Amniotic stem cell (primary cell): ENCODE measurements around the gene NUP205.

Source experiments
- DNase-seq: peaks from one replicate; lab custom pipeline; 2025; lab: John Stamatoyannopoulos, UW

NUP205 gene

GRCh38 chr7:135539629-135540028 lies 18.1 kb upstream of the NUP205 start:
- no peak for DNase-seq

- DNase-seq, result no peak
These were observed 16.7 kb upstream of the NUP205 start for GRCh38 chr7:135541029-135541428.

- no peak for DNase-seq
These were observed 7.5 kb upstream of the NUP205 start for GRCh38 chr7:135550196-135550595.

DNA sequence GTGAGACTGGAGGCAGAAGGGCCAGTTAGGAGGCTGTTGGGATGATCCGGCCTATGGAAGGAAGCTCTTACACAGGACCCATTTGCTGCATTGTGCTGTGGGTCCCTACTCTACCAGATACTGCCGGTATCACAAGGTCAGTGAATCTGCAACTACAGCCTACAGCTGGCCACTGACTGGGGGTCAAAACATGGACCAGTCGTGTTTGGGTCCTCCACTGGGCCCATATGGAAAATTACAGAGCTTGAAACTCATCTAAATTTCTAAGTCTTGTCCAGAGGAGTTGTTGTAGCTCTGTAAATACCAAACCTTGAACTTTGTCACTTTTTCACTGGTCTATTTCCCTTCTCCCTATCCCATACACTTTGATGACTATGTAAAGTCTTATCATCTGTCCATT lies 5.6 kb upstream of the NUP205 start:
- DNase-seq, result no peak

DNA sequence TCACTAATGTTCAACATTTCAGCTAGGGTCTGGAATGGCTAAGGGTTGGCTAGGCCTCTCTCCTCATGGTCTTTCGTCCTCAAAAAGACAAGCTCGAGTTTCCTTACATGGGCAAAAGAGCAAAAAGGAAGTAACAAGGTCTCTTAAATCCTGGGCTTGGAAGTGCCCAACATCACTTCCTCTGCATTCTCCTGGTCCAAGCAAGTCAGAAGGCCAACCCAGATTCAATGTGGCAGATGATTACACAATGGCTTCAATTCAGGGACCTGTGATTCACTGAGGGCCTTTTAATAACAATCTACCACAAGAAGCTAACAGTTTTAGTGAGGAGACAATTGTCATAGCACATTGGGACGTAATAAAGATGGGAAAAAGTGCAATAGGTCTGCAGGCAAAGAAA lies 4.4 kb upstream of the NUP205 start:
- no peak for DNase-seq

GRCh38 chr7:135558337-135558767 lies 635 bp downstream of the NUP205 start:
- DNase-seq, result peak; percentile 31

GRCh38 chr7:135558881-135559280 lies 1.2 kb downstream of the NUP205 start:
- DNase-seq, result no peak

GRCh38 chr7:135560631-135561030 lies 2.9 kb downstream of the NUP205 start:
- DNase-seq, result no peak

- no peak for DNase-seq
These were observed 5.0 kb downstream of the NUP205 start for GRCh38 chr7:135562720-135563119.

GRCh38 chr7:135571834-135572233 lies 14.1 kb downstream of the NUP205 start:
- no peak for DNase-seq

- no peak for DNase-seq
These were observed 15.8 kb downstream of the NUP205 start for GRCh38 chr7:135573541-135573940.

DNA sequence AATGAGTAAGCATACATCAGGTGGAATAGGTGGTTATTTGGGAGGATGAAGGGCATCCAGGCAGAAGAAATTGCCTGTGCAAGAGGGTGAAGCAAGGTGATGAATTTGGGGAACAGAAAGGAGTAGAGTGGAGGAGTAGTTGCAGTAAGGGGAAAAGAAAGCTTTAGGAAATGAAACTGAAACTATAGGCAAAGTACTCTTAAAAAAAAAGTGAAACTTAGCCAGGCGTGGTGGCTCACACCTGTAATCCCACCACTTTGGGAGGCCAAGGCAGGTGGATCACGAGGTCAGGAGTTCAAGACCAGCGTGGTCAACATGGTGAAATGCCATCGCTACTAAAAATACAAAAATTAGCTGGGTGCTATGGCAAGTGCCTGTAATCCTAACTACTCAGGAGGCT lies 17.6 kb downstream of the NUP205 start:
- DNase-seq, result no peak

DNA sequence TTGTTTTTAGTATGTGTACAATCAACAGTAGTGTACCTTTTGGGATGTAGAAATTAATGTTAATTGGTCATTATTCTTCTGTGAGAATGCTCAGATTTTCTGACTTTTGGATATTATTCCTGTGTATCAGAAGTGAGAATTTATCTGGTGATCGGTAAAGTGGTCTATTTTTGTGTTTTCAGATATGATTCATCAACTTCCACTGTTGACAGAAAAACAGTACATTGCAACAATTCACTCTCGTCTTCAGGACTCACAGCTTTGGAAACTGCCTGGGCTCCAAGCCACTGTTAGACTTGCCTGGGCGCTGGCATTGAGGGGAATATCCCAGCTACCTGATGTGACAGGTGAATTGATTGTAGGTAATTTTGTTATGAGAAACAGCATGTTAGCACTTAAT lies 20.9 kb downstream of the NUP205 start:
- no peak for DNase-seq

DNA sequence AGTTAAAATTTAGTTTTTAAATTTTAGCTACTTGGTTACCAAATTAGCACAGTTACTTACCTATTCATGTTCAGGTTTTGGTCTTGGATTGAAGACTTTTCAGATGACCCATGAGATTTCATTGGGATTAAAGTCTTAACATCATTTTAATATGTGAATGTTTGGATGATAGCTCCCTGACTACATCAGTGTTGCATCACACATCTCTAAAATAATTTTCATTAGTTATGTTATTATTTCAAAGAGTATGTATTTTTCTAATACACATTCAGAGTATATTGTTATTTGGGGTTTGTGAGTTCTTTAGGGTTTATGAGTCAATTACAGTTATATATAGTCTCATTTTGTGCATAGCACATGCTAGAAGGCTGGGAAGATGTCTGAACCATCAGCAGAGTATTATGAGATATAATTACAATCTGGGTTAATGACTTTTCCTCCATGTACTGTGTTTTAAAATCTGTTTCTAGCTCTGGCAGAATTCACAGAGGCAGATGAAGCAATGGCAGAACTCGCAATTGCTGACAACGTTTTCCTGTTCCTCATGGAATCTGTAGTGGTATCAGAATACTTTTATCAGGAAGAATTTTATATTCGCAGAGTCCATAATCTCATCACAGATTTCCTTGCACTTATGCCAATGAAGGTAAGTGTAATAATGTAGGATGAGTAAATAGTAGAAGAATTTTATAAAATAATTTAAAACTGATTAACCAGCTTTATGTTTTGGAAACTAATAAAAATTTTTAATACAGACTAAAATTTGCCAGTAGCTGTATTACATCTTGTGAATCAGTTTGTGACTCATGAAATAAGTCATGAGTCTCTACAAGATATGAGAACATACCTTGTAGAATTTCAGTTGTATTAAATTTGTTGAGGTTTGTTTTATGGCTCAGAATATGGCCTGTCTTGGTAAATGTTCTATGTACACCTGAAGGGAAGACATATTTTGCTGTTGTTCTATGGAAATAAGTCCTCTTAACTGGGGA lies 26.9 kb downstream of the NUP205 start:
- no peak for DNase-seq

- no peak for DNase-seq
These were observed 39.6 kb downstream of the NUP205 start for GRCh38 chr7:135597181-135597925.

DNA sequence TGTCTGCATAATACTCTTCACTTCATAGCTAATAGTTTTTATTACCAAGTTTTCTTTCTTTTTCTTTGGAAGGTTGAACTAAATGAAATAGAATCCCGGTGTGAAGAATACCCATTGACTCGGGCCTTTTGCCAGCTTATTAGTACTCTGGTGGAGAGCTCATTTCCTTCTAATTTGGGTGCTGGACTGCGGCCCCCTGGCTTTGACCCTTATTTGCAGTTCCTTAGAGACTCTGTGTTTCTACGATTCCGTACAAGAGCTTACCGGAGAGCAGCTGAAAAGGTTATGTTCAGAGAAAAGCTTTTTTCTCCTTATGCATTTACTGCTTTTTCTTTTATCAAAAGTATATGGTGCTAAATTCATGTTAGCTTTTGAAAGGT lies 40.2 kb downstream of the NUP205 start:
- DNase-seq, result no peak

DNA sequence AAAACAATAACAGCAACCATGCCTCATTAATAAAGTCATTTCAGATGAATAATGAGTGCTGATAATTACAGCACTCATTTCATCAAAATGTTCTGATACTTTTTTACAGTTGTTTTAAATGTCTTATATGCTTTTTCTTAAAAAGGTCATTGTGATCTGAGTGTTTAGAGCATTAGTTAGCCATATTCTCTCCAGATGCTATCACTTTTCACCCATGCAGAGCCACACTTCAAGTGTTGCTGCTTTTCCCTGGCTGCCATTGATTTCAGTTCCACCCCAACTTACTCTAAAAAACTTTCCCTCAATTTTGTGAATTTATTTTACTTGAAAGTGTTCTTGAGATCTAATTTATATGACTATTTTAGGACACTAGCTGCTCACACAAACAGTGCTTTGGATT lies 41.8 kb downstream of the NUP205 start:
- DNase-seq, result no peak

DNA sequence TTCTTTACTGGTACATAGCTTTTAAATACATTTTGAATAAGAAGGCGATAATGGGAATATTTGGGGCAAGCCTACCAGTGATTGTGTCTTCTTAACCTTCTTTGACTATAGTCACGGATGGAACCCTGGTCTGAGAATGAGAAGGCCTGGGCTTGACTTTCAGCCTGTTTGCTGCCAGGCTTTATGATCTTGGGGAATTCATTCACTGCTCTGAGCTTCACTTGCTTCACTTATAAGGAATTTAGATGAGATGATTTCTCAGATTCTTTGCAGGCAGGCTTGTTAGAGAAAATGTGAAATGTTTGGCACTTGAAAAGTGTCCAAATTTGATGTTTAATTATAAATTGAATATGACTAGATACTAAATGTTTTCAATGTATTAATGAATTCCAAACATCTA lies 42.5 kb downstream of the NUP205 start:
- no peak for DNase-seq

DNA sequence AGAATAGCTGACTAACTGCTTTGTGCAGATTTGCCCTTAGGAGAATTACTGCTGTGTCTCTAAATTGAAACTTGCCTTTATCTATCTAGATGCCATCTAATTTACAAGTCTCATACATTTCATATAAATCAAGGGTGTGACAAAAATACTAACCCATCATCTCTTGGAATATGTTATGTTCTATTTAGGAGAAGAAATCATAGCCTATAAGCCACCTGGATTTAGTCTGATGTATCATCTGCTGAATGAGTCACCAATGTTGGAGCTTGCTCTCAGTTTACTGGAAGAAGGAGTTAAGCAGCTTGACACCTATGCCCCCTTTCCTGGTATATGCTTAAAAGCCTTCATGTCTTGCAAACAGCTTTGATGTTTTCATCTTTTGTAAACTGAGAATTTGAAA lies 43.5 kb downstream of the NUP205 start:
- no peak for DNase-seq

DNA sequence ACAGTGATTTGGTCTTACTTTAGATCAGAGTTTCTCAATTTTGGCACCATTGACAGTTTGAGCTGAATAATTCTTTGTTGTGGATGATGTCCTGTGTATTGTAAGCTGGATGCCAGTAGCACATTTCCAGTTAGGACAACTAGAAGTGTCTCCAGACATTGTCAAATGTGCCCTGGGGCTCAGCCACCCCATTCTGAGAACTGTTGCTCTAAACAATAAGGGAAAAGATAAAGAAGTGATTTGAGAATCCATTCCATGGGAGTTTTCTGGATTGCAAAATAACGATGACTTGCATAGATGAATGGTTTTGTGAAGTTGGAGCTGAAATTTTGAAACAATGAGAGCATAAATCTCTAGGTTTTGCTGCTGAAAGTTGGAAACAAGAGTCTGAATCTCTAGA lies 44.6 kb downstream of the NUP205 start:
- no peak for DNase-seq

- DNase-seq, result no peak
These were observed 58.4 kb downstream of the NUP205 start for GRCh38 chr7:135616136-135616535.

- DNase-seq, result no peak
These were observed 60.1 kb downstream of the NUP205 start for GRCh38 chr7:135617781-135618180.

DNA sequence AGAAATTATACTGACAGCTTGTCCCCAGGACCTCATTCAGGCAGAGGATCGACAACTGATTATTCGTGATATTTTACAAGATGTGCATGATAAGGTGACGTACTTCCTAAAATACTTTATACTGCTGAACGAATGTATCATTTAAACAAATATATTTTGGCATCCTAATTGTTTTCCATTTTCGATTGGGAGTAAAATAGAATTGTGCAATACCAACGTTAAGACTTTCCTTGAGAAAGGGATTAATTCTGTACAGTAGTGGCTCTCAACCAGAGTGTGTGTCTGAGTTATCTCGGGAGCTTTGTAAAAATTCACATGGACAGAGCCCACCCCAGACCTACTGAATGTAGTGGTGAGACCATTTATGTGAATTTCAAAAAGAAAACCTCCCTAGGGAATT lies 60.8 kb downstream of the NUP205 start:
- DNase-seq, result no peak
